Natural killer cell (primary cell): ENCODE data around the gene P2RX7. TPM values are rescaled to one million over a fixed set of nuclear protein-coding genes. Genes with fewer than 3 reads are reported as not detected.
"Not testable (repeated sequence)": the region's sequence is repeated elsewhere in the genome, so short reads cannot be mapped to it uniquely, and the experiment has no call there.

Experiments
- ATAC-seq, 3 donors: fragments of 150-1000 bp in 2 of 3; fragments of 200-7000 bp in 1 of 3; cut with Tn5 transposase; 1 replicate in 1 of 3; 2 replicates in 2 of 3; pipeline ENCODE4 v1.10.0; 2021; ENCODE audit warnings: mild to moderate bottlenecking in 2 of 3, moderate library complexity in 2 of 3
- DNase-seq, 2 donors: peaks; one replicate each; pipeline versions ENCODE4 v3.0.0 to v3.0.0-alpha.2; 2013 to 2021; ENCODE audit warnings: mixed read lengths in 1 of 2
- H3K27ac ChIP-seq: one replicate; pipeline ENCODE4 v1.5.1; 2013; ENCODE audit warnings: mild to moderate bottlenecking, low read length
- H3K27me3 ChIP-seq: one replicate; pipeline ENCODE4 v1.6.1; 2013; ENCODE audit warnings: low read length; ENCODE audit not compliant: control insufficient read depth, insufficient read depth
- H3K36me3 ChIP-seq: one replicate; pipeline ENCODE4 v1.6.1; 2013; ENCODE audit warnings: low read length; ENCODE audit not compliant: control insufficient read depth, insufficient read depth
- H3K4me1 ChIP-seq: one replicate; pipeline ENCODE4 v1.6.1; 2013; ENCODE audit warnings: low read length; ENCODE audit not compliant: control insufficient read depth, insufficient read depth
- H3K4me3 ChIP-seq: one replicate; pipeline ENCODE4 v1.5.1; 2013; ENCODE audit warnings: low read length
- H3K9me3 ChIP-seq: one replicate; pipeline ENCODE4 v1.6.1; 2013; ENCODE audit warnings: low read length; ENCODE audit not compliant: control insufficient read depth, insufficient read depth
- H3K27ac Mint-ChIP-seq, 2 donors: one replicate each; pipeline ENCODE4 v1.8.0; 2022; ENCODE audit warnings: mild to moderate bottlenecking in 2 of 2, mixed read lengths in 2 of 2, moderate library complexity in 1 of 2
- H3K27me3 Mint-ChIP-seq, 2 donors: one replicate each; pipeline ENCODE4 v1.8.0; 2022; ENCODE audit warnings: low read depth in 2 of 2, mixed read lengths in 2 of 2
- H3K36me3 Mint-ChIP-seq: one replicate; pipeline ENCODE4 v1.8.0; 2022; ENCODE audit warnings: mixed read lengths
- H3K4me1 Mint-ChIP-seq, 2 donors: one replicate each; pipeline ENCODE4 v1.8.0; 2022; ENCODE audit warnings: mixed read lengths in 2 of 2
- H3K4me3 Mint-ChIP-seq: one replicate; pipeline ENCODE4 v1.8.0; 2022; ENCODE audit warnings: mild to moderate bottlenecking, moderate library complexity, mixed read lengths
- H3K9me3 Mint-ChIP-seq, 2 donors: one replicate each; pipeline ENCODE4 v1.8.0; 2022; ENCODE audit warnings: mixed read lengths in 2 of 2
- CTCF ChIP-seq: fragments of 200-600 bp; IDR thresholded peaks from one replicate; pipeline ENCODE4 v1.8.0; 2022; ENCODE audit warnings: antibody characterized with exemption
- WGBS: methylation state at CpG from one replicate; pipeline ENCODE4 v1.1.7; 2013; ENCODE audit warnings: missing lambda C conversion rate; ENCODE audit not compliant: insufficient coverage; 5-methylcytosine and 5-hydroxymethylcytosine counted together
- intact Hi-C: fragments of 100-400 bp; cut with micrococcal nuclease; formaldehyde crosslinking; loops from one replicate; pipeline ENCODE4 v1.14.2; 2022
- total RNA-seq, 4 donors: library from RNA; stranded (reverse); fragments of 120-200 nt in 1 of 4; gene quantifications; one replicate each; pipeline versions ENCODE4 v1.2.3 to v1.2.4, GENCODE V29; 2013 to 2022

Gene P2RX7
- total RNA-seq, 3 donors from 2014 or later (not counting 1 experiment from before 2014, with no cell fraction given): 14.1 to 22.9 (median 16.7) TPM

- Mint-ChIP-seq H3K36me3 (no peaks in the 10 kb centered on the region), H3K9me3 (no peaks in the 10 kb centered on the region), H3K27ac (no peak overlapping the region), H3K4me1 (peaks cover 6 to 19% of the 10 kb centered on the region in 2 donors), H3K27me3 (no peaks in the 10 kb centered on the region), H3K4me3 (no peak overlapping the region)
- intact Hi-C loops: no loop called here
- ATAC-seq (no peak), DNase-seq (no peak)
- H3K27ac ChIP-seq: no peak overlapping the region
- H3K4me3 ChIP-seq: no peak overlapping the region
- no peaks in the 10 kb centered on the region for H3K9me3 ChIP-seq
- WGBS: 94% methylated on average over 14 of the region's 14 CpGs
- peaks cover 8% of the 10 kb centered on the region for H3K4me1 ChIP-seq
- peaks cover 16% of the 10 kb centered on the region for H3K36me3 ChIP-seq
- no peak for TF ChIP-seq CTCF
- no peaks in the 10 kb centered on the region for H3K27me3 ChIP-seq
Measured at GRCh38 chr12:121154793-121155375, 22.2 kb downstream of the P2RX7 start.

GRCh38 chr12:121156365-121156764, 23.7 kb downstream of the P2RX7 start:
- Histone ChIP-seq H3K4me3 (no peak overlapping the region), H3K27me3 (no peaks in the 10 kb centered on the region), H3K9me3 (no peaks in the 10 kb centered on the region), H3K36me3 (peaks cover 18% of the 10 kb centered on the region), H3K27ac (no peak overlapping the region), H3K4me1 (peaks cover 8% of the 10 kb centered on the region)
- DNase-seq: no peak
- no peaks in the 10 kb centered on the region for H3K36me3 Mint-ChIP-seq
- H3K9me3 Mint-ChIP-seq: no peaks in the 10 kb centered on the region
- no peak overlapping the region for H3K4me3 Mint-ChIP-seq
- no peak for ATAC-seq
- H3K27ac Mint-ChIP-seq: no peak overlapping the region
- TF ChIP-seq CTCF: no peak
- intact Hi-C loops: no loop called here
- H3K27me3 Mint-ChIP-seq: no peaks in the 10 kb centered on the region
- WGBS: 94% methylated on average over 5 of the region's 5 CpGs
- H3K4me1 Mint-ChIP-seq: peaks cover 13 to 30% of the 10 kb centered on the region in 2 donors

- H3K36me3 ChIP-seq: peaks cover 18% of the 10 kb centered on the region
- H3K36me3 Mint-ChIP-seq: no peaks in the 10 kb centered on the region
Measured at GRCh38 chr12:121158085-121158484, 25.4 kb downstream of the P2RX7 start.

GRCh38 chr12:121158728-121159351, 26.2 kb downstream of the P2RX7 start:
- H3K36me3 ChIP-seq: peaks cover 20% of the 10 kb centered on the region
- H3K27me3 Mint-ChIP-seq, DNase-seq, H3K9me3 ChIP-seq, H3K27me3 ChIP-seq, H3K4me3 ChIP-seq, ATAC-seq, intact Hi-C loops, H3K9me3 Mint-ChIP-seq, H3K4me1 ChIP-seq, H3K27ac ChIP-seq, H3K36me3 Mint-ChIP-seq, H3K4me3 Mint-ChIP-seq: not testable (repeated sequence)
- Mint-ChIP-seq H3K27ac (peak overlapping the region in 1 of 2 donors; percentile 63), H3K4me1 (peaks cover 13 to 30% of the 10 kb centered on the region in 2 donors)
- WGBS: 88% methylated on average over 5 of the region's 5 CpGs

More at GRCh38 chr12:121158085-121158484, 25.4 kb downstream of the P2RX7 start:
- Mint-ChIP-seq H3K4me3 (no peak overlapping the region), H3K27me3 (no peaks in the 10 kb centered on the region), H3K27ac (no peak overlapping the region), H3K4me1 (peaks cover 13 to 30% of the 10 kb centered on the region in 2 donors), H3K9me3 (no peaks in the 10 kb centered on the region)
- ATAC-seq: no peak
- intact Hi-C loops: no loop called here
- no peak for TF ChIP-seq CTCF
- no peak for DNase-seq
- Histone ChIP-seq H3K27me3 (no peaks in the 10 kb centered on the region), H3K4me3 (no peak overlapping the region), H3K4me1 (peaks cover 8% of the 10 kb centered on the region), H3K9me3 (no peaks in the 10 kb centered on the region), H3K27ac (no peak overlapping the region)
- 96% methylated on average over 3 of the region's 3 CpGs for WGBS
